ENCODE results near the gene PABPN1. TPM values are rescaled to one million over a fixed set of nuclear protein-coding genes. Genes with fewer than 3 reads are reported as not detected.

The PABPN1 gene
- total and polyA plus RNA-seq, 9 of the 15 experiments (the other 6 are each of a cell fraction or from before 2014, with no cell fraction given): 32.6 to 388 (median 178) TPM

DNA sequence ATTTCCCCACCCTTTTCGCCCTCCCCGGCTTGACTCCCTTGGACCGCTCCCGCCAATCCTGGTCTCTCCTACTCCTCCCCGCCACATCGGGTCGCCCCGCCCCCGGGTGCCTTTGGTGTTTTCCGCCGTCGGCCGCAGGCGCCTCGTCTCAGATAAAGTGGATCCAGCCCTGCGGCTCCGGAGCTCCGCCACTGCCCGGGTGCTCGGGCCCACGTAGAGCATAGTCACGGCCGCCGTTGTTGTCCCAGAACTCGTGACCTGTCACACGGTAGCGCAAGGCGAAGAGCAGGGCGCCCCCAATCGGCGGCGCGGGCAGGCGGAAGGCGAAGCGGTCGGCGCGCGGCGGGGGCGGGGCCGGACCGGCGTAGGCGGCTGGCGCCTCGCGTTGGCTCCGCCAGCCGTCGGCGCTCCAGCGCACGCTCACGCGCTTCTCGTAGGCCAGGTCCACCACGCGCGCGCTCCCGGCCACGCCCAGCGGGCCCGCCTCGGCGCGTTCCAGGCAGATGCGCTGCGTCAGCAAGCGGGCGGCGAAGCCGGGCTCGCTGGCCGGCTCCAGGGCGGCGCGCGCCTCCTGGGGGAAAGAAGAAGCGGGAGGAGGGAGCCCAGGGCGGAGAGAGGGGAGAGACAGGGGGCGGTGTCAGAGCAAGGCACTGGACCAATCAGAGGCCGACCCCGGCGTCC lies 19.8 kb upstream of the PABPN1 start (continued):
- TF ChIP-seq, protein P1, sequence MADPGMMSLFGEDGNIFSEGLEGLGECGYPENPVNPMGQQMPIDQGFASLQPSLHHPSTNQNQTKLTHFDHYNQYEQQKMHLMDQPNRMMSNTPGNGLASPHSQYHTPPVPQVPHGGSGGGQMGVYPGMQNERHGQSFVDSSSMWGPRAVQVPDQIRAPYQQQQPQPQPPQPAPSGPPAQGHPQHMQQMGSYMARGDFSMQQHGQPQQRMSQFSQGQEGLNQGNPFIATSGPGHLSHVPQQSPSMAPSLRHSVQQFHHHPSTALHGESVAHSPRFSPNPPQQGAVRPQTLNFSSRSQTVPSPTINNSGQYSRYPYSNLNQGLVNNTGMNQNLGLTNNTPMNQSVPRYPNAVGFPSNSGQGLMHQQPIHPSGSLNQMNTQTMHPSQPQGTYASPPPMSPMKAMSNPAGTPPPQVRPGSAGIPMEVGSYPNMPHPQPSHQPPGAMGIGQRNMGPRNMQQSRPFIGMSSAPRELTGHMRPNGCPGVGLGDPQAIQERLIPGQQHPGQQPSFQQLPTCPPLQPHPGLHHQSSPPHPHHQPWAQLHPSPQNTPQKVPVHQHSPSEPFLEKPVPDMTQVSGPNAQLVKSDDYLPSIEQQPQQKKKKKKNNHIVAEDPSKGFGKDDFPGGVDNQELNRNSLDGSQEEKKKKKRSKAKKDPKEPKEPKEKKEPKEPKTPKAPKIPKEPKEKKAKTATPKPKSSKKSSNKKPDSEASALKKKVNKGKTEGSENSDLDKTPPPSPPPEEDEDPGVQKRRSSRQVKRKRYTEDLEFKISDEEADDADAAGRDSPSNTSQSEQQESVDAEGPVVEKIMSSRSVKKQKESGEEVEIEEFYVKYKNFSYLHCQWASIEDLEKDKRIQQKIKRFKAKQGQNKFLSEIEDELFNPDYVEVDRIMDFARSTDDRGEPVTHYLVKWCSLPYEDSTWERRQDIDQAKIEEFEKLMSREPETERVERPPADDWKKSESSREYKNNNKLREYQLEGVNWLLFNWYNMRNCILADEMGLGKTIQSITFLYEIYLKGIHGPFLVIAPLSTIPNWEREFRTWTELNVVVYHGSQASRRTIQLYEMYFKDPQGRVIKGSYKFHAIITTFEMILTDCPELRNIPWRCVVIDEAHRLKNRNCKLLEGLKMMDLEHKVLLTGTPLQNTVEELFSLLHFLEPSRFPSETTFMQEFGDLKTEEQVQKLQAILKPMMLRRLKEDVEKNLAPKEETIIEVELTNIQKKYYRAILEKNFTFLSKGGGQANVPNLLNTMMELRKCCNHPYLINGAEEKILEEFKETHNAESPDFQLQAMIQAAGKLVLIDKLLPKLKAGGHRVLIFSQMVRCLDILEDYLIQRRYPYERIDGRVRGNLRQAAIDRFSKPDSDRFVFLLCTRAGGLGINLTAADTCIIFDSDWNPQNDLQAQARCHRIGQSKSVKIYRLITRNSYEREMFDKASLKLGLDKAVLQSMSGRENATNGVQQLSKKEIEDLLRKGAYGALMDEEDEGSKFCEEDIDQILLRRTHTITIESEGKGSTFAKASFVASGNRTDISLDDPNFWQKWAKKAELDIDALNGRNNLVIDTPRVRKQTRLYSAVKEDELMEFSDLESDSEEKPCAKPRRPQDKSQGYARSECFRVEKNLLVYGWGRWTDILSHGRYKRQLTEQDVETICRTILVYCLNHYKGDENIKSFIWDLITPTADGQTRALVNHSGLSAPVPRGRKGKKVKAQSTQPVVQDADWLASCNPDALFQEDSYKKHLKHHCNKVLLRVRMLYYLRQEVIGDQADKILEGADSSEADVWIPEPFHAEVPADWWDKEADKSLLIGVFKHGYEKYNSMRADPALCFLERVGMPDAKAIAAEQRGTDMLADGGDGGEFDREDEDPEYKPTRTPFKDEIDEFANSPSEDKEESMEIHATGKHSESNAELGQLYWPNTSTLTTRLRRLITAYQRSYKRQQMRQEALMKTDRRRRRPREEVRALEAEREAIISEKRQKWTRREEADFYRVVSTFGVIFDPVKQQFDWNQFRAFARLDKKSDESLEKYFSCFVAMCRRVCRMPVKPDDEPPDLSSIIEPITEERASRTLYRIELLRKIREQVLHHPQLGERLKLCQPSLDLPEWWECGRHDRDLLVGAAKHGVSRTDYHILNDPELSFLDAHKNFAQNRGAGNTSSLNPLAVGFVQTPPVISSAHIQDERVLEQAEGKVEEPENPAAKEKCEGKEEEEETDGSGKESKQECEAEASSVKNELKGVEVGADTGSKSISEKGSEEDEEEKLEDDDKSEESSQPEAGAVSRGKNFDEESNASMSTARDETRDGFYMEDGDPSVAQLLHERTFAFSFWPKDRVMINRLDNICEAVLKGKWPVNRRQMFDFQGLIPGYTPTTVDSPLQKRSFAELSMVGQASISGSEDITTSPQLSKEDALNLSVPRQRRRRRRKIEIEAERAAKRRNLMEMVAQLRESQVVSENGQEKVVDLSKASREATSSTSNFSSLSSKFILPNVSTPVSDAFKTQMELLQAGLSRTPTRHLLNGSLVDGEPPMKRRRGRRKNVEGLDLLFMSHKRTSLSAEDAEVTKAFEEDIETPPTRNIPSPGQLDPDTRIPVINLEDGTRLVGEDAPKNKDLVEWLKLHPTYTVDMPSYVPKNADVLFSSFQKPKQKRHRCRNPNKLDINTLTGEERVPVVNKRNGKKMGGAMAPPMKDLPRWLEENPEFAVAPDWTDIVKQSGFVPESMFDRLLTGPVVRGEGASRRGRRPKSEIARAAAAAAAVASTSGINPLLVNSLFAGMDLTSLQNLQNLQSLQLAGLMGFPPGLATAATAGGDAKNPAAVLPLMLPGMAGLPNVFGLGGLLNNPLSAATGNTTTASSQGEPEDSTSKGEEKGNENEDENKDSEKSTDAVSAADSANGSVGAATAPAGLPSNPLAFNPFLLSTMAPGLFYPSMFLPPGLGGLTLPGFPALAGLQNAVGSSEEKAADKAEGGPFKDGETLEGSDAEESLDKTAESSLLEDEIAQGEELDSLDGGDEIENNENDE (IDR thresholded peaks at IDR 0.05; ENCODE audit: low read depth, low read length): no peak
- no peak for TF ChIP-seq TFAM (CRISPR knock-in tag; conservative IDR thresholded peaks at IDR 0.05)
- TF ChIP-seq, protein P2, sequence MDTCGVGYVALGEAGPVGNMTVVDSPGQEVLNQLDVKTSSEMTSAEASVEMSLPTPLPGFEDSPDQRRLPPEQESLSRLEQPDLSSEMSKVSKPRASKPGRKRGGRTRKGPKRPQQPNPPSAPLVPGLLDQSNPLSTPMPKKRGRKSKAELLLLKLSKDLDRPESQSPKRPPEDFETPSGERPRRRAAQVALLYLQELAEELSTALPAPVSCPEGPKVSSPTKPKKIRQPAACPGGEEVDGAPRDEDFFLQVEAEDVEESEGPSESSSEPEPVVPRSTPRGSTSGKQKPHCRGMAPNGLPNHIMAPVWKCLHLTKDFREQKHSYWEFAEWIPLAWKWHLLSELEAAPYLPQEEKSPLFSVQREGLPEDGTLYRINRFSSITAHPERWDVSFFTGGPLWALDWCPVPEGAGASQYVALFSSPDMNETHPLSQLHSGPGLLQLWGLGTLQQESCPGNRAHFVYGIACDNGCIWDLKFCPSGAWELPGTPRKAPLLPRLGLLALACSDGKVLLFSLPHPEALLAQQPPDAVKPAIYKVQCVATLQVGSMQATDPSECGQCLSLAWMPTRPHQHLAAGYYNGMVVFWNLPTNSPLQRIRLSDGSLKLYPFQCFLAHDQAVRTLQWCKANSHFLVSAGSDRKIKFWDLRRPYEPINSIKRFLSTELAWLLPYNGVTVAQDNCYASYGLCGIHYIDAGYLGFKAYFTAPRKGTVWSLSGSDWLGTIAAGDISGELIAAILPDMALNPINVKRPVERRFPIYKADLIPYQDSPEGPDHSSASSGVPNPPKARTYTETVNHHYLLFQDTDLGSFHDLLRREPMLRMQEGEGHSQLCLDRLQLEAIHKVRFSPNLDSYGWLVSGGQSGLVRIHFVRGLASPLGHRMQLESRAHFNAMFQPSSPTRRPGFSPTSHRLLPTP (IDR thresholded peaks at IDR 0.05; ENCODE audit: borderline replicate concordance, extremely low read depth, insufficient read length): no peak
- peak; percentile 53 to 78; a peak in 3 of 4 replicates for TF ChIP-seq ARNT (IDR thresholded peaks at IDR 0.05)
- peak; percentile 98 for TF ChIP-seq RB1 (IDR thresholded peaks at IDR 0.05; ENCODE audit: low read depth)
- TF ChIP-seq ZNF507 (tag; conservative IDR thresholded peaks at IDR 0.05): no peak
- TF ChIP-seq, protein P3, sequence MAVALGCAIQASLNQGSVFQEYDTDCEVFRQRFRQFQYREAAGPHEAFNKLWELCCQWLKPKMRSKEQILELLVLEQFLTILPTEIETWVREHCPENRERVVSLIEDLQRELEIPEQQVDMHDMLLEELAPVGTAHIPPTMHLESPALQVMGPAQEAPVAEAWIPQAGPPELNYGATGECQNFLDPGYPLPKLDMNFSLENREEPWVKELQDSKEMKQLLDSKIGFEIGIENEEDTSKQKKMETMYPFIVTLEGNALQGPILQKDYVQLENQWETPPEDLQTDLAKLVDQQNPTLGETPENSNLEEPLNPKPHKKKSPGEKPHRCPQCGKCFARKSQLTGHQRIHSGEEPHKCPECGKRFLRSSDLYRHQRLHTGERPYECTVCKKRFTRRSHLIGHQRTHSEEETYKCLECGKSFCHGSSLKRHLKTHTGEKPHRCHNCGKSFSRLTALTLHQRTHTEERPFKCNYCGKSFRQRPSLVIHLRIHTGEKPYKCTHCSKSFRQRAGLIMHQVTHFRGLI (CRISPR knock-in tag; IDR thresholded peaks at IDR 0.05): no peak
- TF ChIP-seq RCOR1 (IDR thresholded peaks at IDR 0.05; ENCODE audit: borderline replicate concordance in 1 of 2, low read depth in 2 of 2, low read length in 2 of 2): peak in 1 of 2 experiments; percentile 66; a peak in 2 of 4 replicates
- TF ChIP-seq, protein P4, sequence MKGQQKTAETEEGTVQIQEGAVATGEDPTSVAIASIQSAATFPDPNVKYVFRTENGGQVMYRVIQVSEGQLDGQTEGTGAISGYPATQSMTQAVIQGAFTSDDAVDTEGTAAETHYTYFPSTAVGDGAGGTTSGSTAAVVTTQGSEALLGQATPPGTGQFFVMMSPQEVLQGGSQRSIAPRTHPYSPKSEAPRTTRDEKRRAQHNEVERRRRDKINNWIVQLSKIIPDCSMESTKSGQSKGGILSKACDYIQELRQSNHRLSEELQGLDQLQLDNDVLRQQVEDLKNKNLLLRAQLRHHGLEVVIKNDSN (CRISPR knock-in tag; IDR thresholded peaks at IDR 0.05): peak; percentile 89
- TF ChIP-seq KLF13 (tag; IDR thresholded peaks at IDR 0.05; ENCODE audit: borderline replicate concordance, low read depth): peak; percentile 54

Data from K562 (cell line).